Parietal lobe (tissue), 1 donor: ENCODE results near the gene ADAM33. TPM values are rescaled to one million over a fixed set of nuclear protein-coding genes. Genes with fewer than 3 reads are reported as not detected.

ENCODE experiments used
- total RNA-seq: library from RNA; depleted of rRNA; stranded (reverse); fragments of >200 nt; gene quantifications from one replicate; pipeline ENCODE4 v1.2.3, GENCODE V29; 2014

ADAM33 gene
- total RNA-seq = 3.8 TPM

DNA sequence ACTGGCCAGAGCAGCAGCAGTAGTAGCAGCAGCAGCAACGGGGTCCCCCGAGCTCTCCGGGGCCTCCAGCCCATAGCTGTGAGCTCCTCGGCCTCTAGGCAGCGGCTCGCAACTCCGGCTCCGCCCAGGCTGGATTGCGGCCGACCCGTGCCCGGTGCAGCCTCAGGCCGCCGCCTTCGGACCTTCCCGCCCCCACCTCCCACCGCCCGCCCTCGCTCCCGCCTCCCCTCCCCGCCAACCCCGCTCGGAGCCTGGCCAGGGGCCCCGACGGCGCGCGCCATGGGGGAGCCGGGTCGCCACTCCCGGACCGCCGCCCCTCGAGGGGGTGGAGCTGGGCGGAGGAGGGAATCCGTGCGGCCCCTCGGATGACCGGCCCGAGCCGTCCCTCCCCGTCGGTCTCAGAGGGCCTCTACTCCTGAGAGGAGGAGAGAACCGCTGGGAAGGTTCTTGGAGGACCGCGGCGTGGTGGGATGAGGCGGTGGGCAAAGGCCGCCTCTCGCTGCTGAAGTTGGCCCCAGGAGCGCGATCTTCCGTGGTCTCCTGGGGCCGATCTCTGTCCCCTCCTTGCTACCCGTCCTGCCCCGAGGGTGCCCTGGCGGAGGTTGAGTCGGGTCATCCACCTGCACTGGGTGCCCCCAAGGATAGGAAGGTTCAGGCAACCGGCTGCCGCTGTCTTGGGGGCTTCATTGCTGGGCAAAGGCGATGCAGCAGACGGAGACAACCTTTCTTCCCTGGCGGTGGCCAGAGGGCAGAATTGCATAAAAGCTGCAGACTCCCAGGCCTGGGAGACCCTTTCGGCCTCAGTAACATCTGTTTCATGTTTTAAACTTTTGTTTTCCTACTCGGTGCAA, at the start of gene ADAM33:
Gene ADAM33, minus strand, starts transcription at position 80 of the 851 bp plus-strand sequence. Its CDS starts 6 bp downstream, at position 74.

DNA sequence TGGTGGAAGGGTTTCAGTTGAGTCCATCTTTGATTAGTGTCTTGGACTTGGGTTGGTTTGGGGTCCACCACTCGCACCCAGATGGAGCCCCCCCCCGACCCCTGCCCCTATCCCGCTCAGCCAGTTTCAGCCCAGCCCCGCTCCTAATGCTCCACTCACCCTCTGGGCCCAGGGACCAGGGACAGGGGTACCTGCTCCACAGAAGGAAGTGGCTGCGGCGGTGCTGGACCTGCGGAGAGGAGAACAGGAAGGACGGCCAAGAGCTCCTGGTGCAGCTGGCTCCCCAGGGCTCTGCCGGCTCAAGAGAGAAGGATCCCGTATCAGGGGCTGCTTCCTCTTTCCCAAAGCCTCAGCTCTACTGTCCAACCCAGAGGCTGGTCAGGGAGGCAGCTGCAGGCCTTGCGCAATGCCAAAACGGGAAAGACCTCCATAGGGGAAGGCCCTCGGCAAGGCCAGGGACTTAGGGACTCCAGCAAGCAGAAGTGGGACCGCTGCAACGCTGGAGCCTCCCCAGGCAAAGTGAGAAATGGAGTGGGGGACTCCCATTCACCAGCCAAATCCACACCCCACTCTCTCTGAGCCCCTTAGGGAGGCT, 30.6 kb upstream of the ADAM33 start, which contains the start of gene SIGLEC1:
Gene SIGLEC1, minus strand, starts transcription at position 322 of the 595 bp plus-strand sequence. CDS start 5,472 bp downstream, outside the sequence.

DNA sequence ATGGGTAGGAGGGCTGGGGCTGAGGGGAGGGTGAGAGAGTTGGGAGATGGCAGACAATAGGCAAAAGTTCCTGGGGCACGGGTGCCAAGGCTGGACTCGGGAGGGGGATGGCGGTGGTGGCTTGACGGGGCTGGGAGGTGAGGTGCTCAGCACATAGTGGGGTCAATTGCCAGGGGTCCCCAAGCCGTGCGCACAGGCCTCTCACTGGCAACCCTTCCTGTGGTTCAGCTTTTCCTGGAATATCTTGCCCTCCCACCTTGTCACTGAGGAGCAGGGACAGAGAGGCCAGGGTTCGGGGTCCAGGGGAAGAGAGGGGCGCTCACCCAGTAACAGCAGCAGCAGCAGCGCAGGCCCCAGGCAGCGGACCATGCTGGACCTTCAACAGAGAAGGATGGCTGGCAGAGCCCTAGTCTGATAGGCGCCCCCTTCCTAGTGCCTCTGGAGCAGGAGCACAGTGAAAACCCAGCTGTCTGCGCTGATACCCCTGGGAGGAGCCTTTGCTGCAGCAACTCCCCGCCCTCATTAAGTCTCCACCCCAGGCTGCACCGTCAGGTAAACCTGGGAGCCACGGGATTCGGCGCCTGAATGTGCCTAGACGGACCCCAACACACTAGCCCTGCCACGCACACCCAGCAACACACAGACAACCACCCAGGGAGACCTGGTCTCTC, 18.6 kb downstream of the ADAM33 start, which contains the start of gene GFRA4:
Gene GFRA4, minus strand, starts transcription at position 369 of the 671 bp plus-strand sequence. Its CDS starts 0 bp downstream, at position 369.

Other genes starting within 250 kb of the ADAM33 start
- 76.1 TPM for gene ATRN, start 211.0 kb downstream of the ADAM33 start, total RNA-seq
- gene GFRA4, start 18.6 kb downstream of the ADAM33 start, total RNA-seq = not detected
- not detected for gene SIGLEC1, start 30.6 kb upstream of the ADAM33 start, total RNA-seq
- gene HSPA12B, start 50.7 kb upstream of the ADAM33 start, total RNA-seq = 3.4 TPM
- gene ADISSP, start 85.7 kb upstream of the ADAM33 start, total RNA-seq = 16.9 TPM
- gene SPEF1, start 99.4 kb upstream of the ADAM33 start, total RNA-seq = 0.31 TPM
- gene CENPB, start 104.7 kb upstream of the ADAM33 start, total RNA-seq = 50.7 TPM
- 6.6 TPM for gene CDC25B, start 114.3 kb upstream of the ADAM33 start, total RNA-seq
- 8.5 TPM for gene AP5S1, start 138.5 kb upstream of the ADAM33 start, total RNA-seq
- gene MAVS, start 164.8 kb upstream of the ADAM33 start, total RNA-seq = 15.0 TPM
- 54.5 TPM for gene PANK2, start 207.4 kb upstream of the ADAM33 start, total RNA-seq